CD14-positive monocyte (primary cell): ENCODE measurements around the gene PFN1. TPM values are rescaled to one million over a fixed set of nuclear protein-coding genes. Genes with fewer than 3 reads are reported as not detected.
A peak's percentile ranks its signal among the peaks of the same experiment; 100 is the strongest.

Experiments
- DNase-seq, 3 donors: peaks; one replicate each; pipeline ENCODE4 v3.0.0-alpha.2; 2011 to 2022
- H2AFZ ChIP-seq: 2 replicates; pipeline ENCODE4 v1.6.0; 2012; ENCODE audit warnings: mild to moderate bottlenecking, low read depth, low read length, inconsistent platforms; ENCODE audit not compliant: insufficient read depth, poor library complexity, severe bottlenecking
- H3K27ac ChIP-seq, 2 donors: 1 replicate in 1 of 2; 2 replicates in 1 of 2; pipeline ENCODE4 v1.5.1; 2012 to 2013; ENCODE audit warnings: low read length in 2 of 2, control low read depth in 1 of 2, inconsistent platforms in 1 of 2, low read depth in 1 of 2, mild to moderate bottlenecking in 1 of 2
- H3K27me3 ChIP-seq, 2 donors: one replicate each; pipeline versions ENCODE4 v1.6.0 to v1.6.1; 2011 to 2013; ENCODE audit warnings: low read length in 2 of 2; ENCODE audit not compliant: control insufficient read depth in 2 of 2, insufficient read depth in 2 of 2
- H3K36me3 ChIP-seq, 2 donors: replicated peaks in 1 of 2; 1 replicate in 1 of 2; 2 replicates in 1 of 2; pipeline versions ENCODE4 v1.5.1 to v1.6.1; 2012 to 2013; ENCODE audit warnings: low read length in 2 of 2, control low read depth in 1 of 2, inconsistent platforms in 1 of 2, mild to moderate bottlenecking in 1 of 2; ENCODE audit not compliant: insufficient read depth in 2 of 2, control insufficient read depth in 1 of 2
- H3K4me1 ChIP-seq, 2 donors: 1 replicate in 1 of 2; 2 replicates in 1 of 2; pipeline versions ENCODE4 v1.5.1 to v1.6.1; 2012 to 2013; ENCODE audit warnings: low read length in 2 of 2, control low read depth in 1 of 2, inconsistent platforms in 1 of 2, mild to moderate bottlenecking in 1 of 2, moderate library complexity in 1 of 2; ENCODE audit not compliant: insufficient read depth in 2 of 2, control insufficient read depth in 1 of 2
- H3K4me2 ChIP-seq: replicated peaks from 2 replicates; pipeline ENCODE3; 2012; ENCODE audit warnings: low read length, moderate library complexity, mild to moderate bottlenecking; ENCODE audit not compliant: poor library complexity, severe bottlenecking; ENCODE audit errors: extremely low read depth
- H3K4me3 ChIP-seq, 3 experiments: fragments of 200-600 bp in 1 of 3; sonication (generic) in 1 of 3; replicated peaks in 1 of 3; 1 replicate in 2 of 3; 2 replicates in 1 of 3; pipeline ENCODE4 v1.5.1; 2011 to 2013; ENCODE audit warnings: low read length in 3 of 3, mild to moderate bottlenecking in 3 of 3, control low read depth in 2 of 3, low read depth in 2 of 3, inconsistent platforms in 1 of 3, moderate library complexity in 1 of 3
- H3K79me2 ChIP-seq: 2 replicates; pipeline ENCODE4 v1.6.0; 2012; ENCODE audit warnings: mild to moderate bottlenecking, control low read depth, inconsistent platforms, low read length, moderate library complexity; ENCODE audit not compliant: insufficient read depth
- H3K9ac ChIP-seq: 2 replicates; pipeline ENCODE4 v1.6.0; 2017; ENCODE audit warnings: low read length, mild to moderate bottlenecking; ENCODE audit not compliant: insufficient read depth, poor library complexity, severe bottlenecking
- H3K9me3 ChIP-seq, 2 donors: replicated peaks in 1 of 2; 1 replicate in 1 of 2; 2 replicates in 1 of 2; pipeline versions ENCODE4 v1.5.1 to v1.6.1; 2012 to 2013; ENCODE audit warnings: low read length in 2 of 2, control low read depth in 1 of 2; ENCODE audit not compliant: control insufficient read depth in 1 of 2, insufficient read depth in 1 of 2
- H4K20me1 ChIP-seq: 2 replicates; pipeline ENCODE4 v1.6.0; 2012; ENCODE audit warnings: mild to moderate bottlenecking, low read length, control low read depth, moderate library complexity; ENCODE audit not compliant: insufficient read depth
- H3K27ac Mint-ChIP-seq, 7 donors: one replicate each; pipeline ENCODE4 v1.8.0; 2020; ENCODE audit warnings: mild to moderate bottlenecking in 7 of 7, mixed read lengths in 7 of 7, moderate library complexity in 6 of 7, inconsistent platforms in 2 of 7
- H3K27me3 Mint-ChIP-seq, 3 donors: one replicate each; pipeline ENCODE4 v1.8.0; 2021 to 2022; ENCODE audit warnings: low read depth in 3 of 3, mild to moderate bottlenecking in 3 of 3, mixed read lengths in 3 of 3, moderate library complexity in 3 of 3, inconsistent platforms in 1 of 3
- H3K36me3 Mint-ChIP-seq, 2 donors: one replicate each; pipeline ENCODE4 v1.8.0; 2020; ENCODE audit warnings: mixed read lengths in 2 of 2, inconsistent platforms in 1 of 2, mild to moderate bottlenecking in 1 of 2
- H3K4me1 Mint-ChIP-seq: one replicate; pipeline ENCODE4 v1.8.0; 2020; ENCODE audit warnings: mild to moderate bottlenecking, mixed read lengths
- H3K4me3 Mint-ChIP-seq, 2 donors: one replicate each; pipeline ENCODE4 v1.8.0; 2020; ENCODE audit warnings: mild to moderate bottlenecking in 2 of 2, mixed read lengths in 2 of 2, moderate library complexity in 1 of 2
- H3K9me3 Mint-ChIP-seq, 7 donors: one replicate each; pipeline ENCODE4 v1.8.0; 2020 to 2022; ENCODE audit warnings: mixed read lengths in 7 of 7, mild to moderate bottlenecking in 6 of 7, moderate library complexity in 6 of 7, inconsistent platforms in 2 of 7
- CTCF ChIP-seq: fragments of 200-600 bp; IDR thresholded peaks from one replicate; pipeline ENCODE4 v1.8.0; 2022; ENCODE audit warnings: antibody characterized with exemption, mild to moderate bottlenecking
- WGBS: methylation state at CpG from one replicate; pipeline ENCODE4 v1.1.5; 2013; ENCODE audit warnings: missing lambda C conversion rate; ENCODE audit not compliant: insufficient coverage; 5-methylcytosine and 5-hydroxymethylcytosine counted together
- intact Hi-C, 2 donors: fragments of 100-400 bp; cut with micrococcal nuclease; formaldehyde crosslinking; loops; one replicate each; pipeline versions ENCODE4 v1.15.0 to v1.15.1; 2023
- polyA plus RNA-seq, 3 donors: library from polyadenylated mRNA; depleted of rRNA in 1 of 3; unstranded in 2 of 3; stranded (reverse) in 1 of 3; fragments of 300-500 nt in 2 of 3; fragments of >200 nt in 1 of 3; fragmentation: Illumina TruSeq in 2 of 3; gene quantifications; 1 replicate in 2 of 3; 2 replicates in 1 of 3; pipeline ENCODE4 v1.2.3, GENCODE V29; 2012 to 2021

PFN1 gene
- polyA plus RNA-seq, 3 donors = 842 to 1,613 (median 1,582) TPM

GRCh38 chr17:4986951-4987766 is 38.8 kb upstream of the PFN1 start, which contains the start of gene CAMTA2:
Gene CAMTA2 (minus strand): TSS chr17:4987675. CDS start chr17:4986222, 1,453 bp downstream.
- under 1% methylated on average over 68 of the region's 78 CpGs for WGBS
- intact Hi-C loops = loop anchor here (5.0 kb wide), 2 partner anchors 35 to 80 kb away; partner anchors contain the start of gene ENO3 (in 1 of the 2)

More at GRCh38 chr17:4986951-4987766, 38.8 kb upstream of the PFN1 start, which contains the start of gene CAMTA2:
- Mint-ChIP-seq H3K27ac (peak within 1 kb of the TSS; percentile 84 to 97 (median 96)), H3K9me3 (peaks cover 0 to 2% (median 0%) of the 10 kb centered on the region in 7 donors), H3K36me3 (peaks cover 31 to 38% of the 10 kb centered on the region in 2 donors), H3K4me1 (peaks cover 47% of the 10 kb centered on the region), H3K27me3 (peaks cover 0 to 1% (median 0%) of the 10 kb centered on the region in 3 donors), H3K4me3 (peak within 1 kb of the TSS; percentile 92 to 96)
- Histone ChIP-seq H3K79me2 (peaks cover 33% of the 10 kb centered on the region), H3K4me3 (peak within 1 kb of the TSS; percentile 78 to 99 (median 81)), H3K27ac (peak within 1 kb of the TSS; percentile 77 to 95), H2AFZ (peak within 1 kb of the TSS; percentile 94), H3K9ac (peak within 1 kb of the TSS; percentile 91), H4K20me1 (peaks cover 4% of the 10 kb centered on the region), H3K9me3 (no peaks in the 10 kb centered on the region), H3K4me1 (peaks cover 35 to 45% of the 10 kb centered on the region in 2 donors), H3K36me3 (peaks cover 10 to 28% of the 10 kb centered on the region in 2 donors), H3K27me3 (no peaks in the 10 kb centered on the region), H3K4me2 (peak within 1 kb of the TSS; percentile 98)
- TF ChIP-seq CTCF = peak; percentile 93
- DNase-seq = peak; percentile 78 to 82 (median 82)
